ENCODE data around the gene PLEKHG5.

DNA sequence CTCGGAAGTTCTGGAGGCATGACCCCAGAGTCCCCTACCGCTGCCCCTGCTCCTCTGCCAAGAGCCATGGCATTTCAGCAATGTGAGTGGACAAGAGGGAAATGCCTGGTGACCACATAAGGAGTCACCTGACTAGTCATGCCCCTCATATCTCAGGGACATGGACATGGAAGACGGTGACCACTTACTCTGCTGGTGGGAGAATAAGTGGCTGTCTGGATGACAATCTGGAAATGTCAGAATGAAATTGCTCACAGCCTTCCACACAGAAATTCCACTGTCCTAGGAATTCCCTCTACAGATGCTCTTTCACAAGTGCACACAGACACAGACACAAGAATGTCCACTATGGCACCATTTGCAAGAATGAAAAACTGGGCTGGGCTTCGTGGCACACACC is 24.3 kb upstream of the PLEKHG5 start:
- TF ChIP-seq, protein P1, sequence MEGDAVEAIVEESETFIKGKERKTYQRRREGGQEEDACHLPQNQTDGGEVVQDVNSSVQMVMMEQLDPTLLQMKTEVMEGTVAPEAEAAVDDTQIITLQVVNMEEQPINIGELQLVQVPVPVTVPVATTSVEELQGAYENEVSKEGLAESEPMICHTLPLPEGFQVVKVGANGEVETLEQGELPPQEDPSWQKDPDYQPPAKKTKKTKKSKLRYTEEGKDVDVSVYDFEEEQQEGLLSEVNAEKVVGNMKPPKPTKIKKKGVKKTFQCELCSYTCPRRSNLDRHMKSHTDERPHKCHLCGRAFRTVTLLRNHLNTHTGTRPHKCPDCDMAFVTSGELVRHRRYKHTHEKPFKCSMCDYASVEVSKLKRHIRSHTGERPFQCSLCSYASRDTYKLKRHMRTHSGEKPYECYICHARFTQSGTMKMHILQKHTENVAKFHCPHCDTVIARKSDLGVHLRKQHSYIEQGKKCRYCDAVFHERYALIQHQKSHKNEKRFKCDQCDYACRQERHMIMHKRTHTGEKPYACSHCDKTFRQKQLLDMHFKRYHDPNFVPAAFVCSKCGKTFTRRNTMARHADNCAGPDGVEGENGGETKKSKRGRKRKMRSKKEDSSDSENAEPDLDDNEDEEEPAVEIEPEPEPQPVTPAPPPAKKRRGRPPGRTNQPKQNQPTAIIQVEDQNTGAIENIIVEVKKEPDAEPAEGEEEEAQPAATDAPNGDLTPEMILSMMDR (IDR thresholded peaks at IDR 0.05), result no peak
- no peak for TF ChIP-seq ZFX (IDR thresholded peaks at IDR 0.05; ENCODE audit: borderline replicate concordance)
